K562 (cell line): ENCODE results near the gene SH3PXD2B. TPM values are rescaled to one million over a fixed set of nuclear protein-coding genes. Genes with fewer than 3 reads are reported as not detected.

Experiments
- ATAC-seq: fragments of 200-7000 bp; cut with Tn5 transposase; 3 replicates; pipeline ENCODE4 v1.9.1; 2020; ENCODE audit warnings: moderate library complexity
- BruUV-seq: library from RNA; stranded (reverse); fragments of 400-500 nt; replicated peaks from 2 replicates; lab custom pipeline; 2021; lab: Mats Ljungman, UMichigan
- CTCF ChIA-PET: fragments of 300-600 bp; formaldehyde crosslinking; extraction: SDS; loops from one replicate; lab custom pipeline; 2021; ENCODE audit warnings: low intra/inter-chr PET ratio; lab: Yijun Ruan, JAX
- POLR2A ChIA-PET: fragments of 300-600, 350-650 bp; sonication (Branson Sonifier 250); formaldehyde crosslinking; extraction: SDS; loops from one replicate; lab custom pipeline; 2021; ENCODE audit warnings: antibody characterized with exemption, inconsistent platforms; lab: Yijun Ruan, JAX
- DNase-seq, 4 experiments: peaks; one replicate each; pipeline versions ENCODE4 v3.0.0 to v3.0.0-alpha.2; 2011 to 2018; ENCODE audit warnings: low spot score in 3 of 4, mixed read lengths in 3 of 4; ENCODE audit errors: extremely low read depth in 1 of 4
- FAIRE-seq: peaks from 2 replicates; lab custom pipeline; 2011; peaks lifted over from hg19 to GRCh38; lab: Jason Lieb, UNC
- H2AFZ ChIP-seq: 2 replicates; pipeline ENCODE4 v1.6.0; 2011; ENCODE audit warnings: low read depth, low read length, control low read depth, inconsistent platforms
- H3K27ac ChIP-seq: fragments of 200-600 bp; 3 replicates; pipeline ENCODE4 v1.8.0; 2011; ENCODE audit warnings: low read depth, mild to moderate bottlenecking, control low read depth, inconsistent platforms, low read length, moderate library complexity, mixed read lengths; ENCODE audit errors: extremely low read depth
- H3K27me3 ChIP-seq, 2 experiments: fragments of 300-600 bp in 1 of 2; 2 replicates in 1 of 2; 3 replicates in 1 of 2; pipeline versions ENCODE4 v1.6.0 to v1.8.0; 2011; ENCODE audit warnings: inconsistent platforms in 2 of 2, low read length in 2 of 2, mild to moderate bottlenecking in 1 of 2, mixed read lengths in 1 of 2, moderate library complexity in 1 of 2; ENCODE audit not compliant: control insufficient read depth in 2 of 2, insufficient read depth in 2 of 2
- H3K36me3 ChIP-seq: fragments of 300-600 bp; 3 replicates; pipeline ENCODE4 v1.8.0; 2011; ENCODE audit warnings: mild to moderate bottlenecking, low read length, inconsistent platforms; ENCODE audit not compliant: control insufficient read depth, insufficient read depth
- H3K4me1 ChIP-seq, 2 experiments: fragments of 200-600 bp in 1 of 2; replicated peaks in 1 of 2; 2 replicates in 1 of 2; 3 replicates in 1 of 2; pipeline versions ENCODE4 v1.5.1 to v1.8.0; 2011; ENCODE audit warnings: inconsistent platforms in 2 of 2, low read length in 2 of 2, mild to moderate bottlenecking in 1 of 2, mixed read lengths in 1 of 2, moderate library complexity in 1 of 2; ENCODE audit not compliant: control insufficient read depth in 2 of 2, insufficient read depth in 2 of 2
- H3K4me2 ChIP-seq: 2 replicates; pipeline ENCODE4 v1.6.1; 2011; ENCODE audit warnings: low read length, control low read depth, inconsistent platforms, mixed read lengths; ENCODE audit not compliant: insufficient read depth
- H3K4me3 ChIP-seq: fragments of 200-600 bp; sonication (generic), shearing (Covaris generic); 2 replicates; pipeline ENCODE4 v1.5.1; 2016; ENCODE audit warnings: control low read depth, inconsistent platforms
- H3K79me2 ChIP-seq: fragments of 200-600 bp; 3 replicates; pipeline ENCODE4 v1.8.0; 2011; ENCODE audit warnings: low read length, inconsistent platforms; ENCODE audit not compliant: control insufficient read depth, insufficient read depth
- H3K9ac ChIP-seq, 2 experiments: 2 replicates each; pipeline versions ENCODE4 v1.6.0 to v1.6.1; 2011; ENCODE audit warnings: low read depth in 2 of 2, low read length in 2 of 2, control low read depth in 1 of 2, inconsistent platforms in 1 of 2, mild to moderate bottlenecking in 1 of 2, mixed read lengths in 1 of 2; ENCODE audit not compliant: insufficient read depth in 1 of 2
- H3K9me1 ChIP-seq: one replicate; pipeline ENCODE4 v1.6.0; 2011; ENCODE audit warnings: inconsistent platforms, mild to moderate bottlenecking, low read length, moderate library complexity; ENCODE audit not compliant: control insufficient read depth, insufficient read depth
- H3K9me3 ChIP-seq: replicated peaks from 2 replicates; pipeline ENCODE4 v1.5.1; 2011; ENCODE audit warnings: low read depth, low read length, inconsistent platforms; ENCODE audit not compliant: control insufficient read depth, insufficient read depth
- H4K20me1 ChIP-seq: replicated peaks from 2 replicates; pipeline ENCODE4 v1.6.1; 2011; ENCODE audit warnings: low read length, inconsistent platforms, mixed read lengths; ENCODE audit not compliant: control insufficient read depth, insufficient read depth
- CBFB ChIP-seq: sonication (generic); formaldehyde crosslinking; IDR thresholded peaks from 2 replicates; pipeline ENCODE4 v1.4.0; 2020; ENCODE audit warnings: mild to moderate bottlenecking, missing genetic modification reagents
- CBX5 ChIP-seq: IDR thresholded peaks from 2 replicates; pipeline ENCODE4 v1.6.1; 2014; ENCODE audit warnings: low read depth, borderline replicate concordance
- CREM ChIP-seq: IDR thresholded peaks from 2 replicates; pipeline ENCODE4 v1.6.1; 2014; ENCODE audit warnings: antibody characterized with exemption, low read depth
- PHB2 ChIP-seq: fragments of 450-650 bp; IDR thresholded peaks from 2 replicates; pipeline ENCODE4 v1.6.1; 2017; ENCODE audit warnings: low read depth
- SMARCB1 ChIP-seq: IDR thresholded peaks from 2 replicates; pipeline ENCODE4 v1.6.1; 2011; ENCODE audit warnings: improper control_type of control experiment, low read depth; ENCODE audit not compliant: insufficient read length
- ZBED1 ChIP-seq: IDR thresholded peaks from 2 replicates; pipeline ENCODE4 v1.6.1; 2014
- ZNF143 ChIP-seq: sonication (generic); formaldehyde crosslinking; IDR thresholded peaks from 2 replicates; pipeline ENCODE4 v1.9.0; 2022; ENCODE audit warnings: mild to moderate bottlenecking, missing genetic modification reagents
- ZNF24 ChIP-seq: fragments of 450-650 bp; IDR thresholded peaks from 2 replicates; pipeline ENCODE4 v1.6.1; 2016
- ZNF780A ChIP-seq: fragments of 250-450 bp; sonication (Bioruptor Pico); IDR thresholded peaks from 2 replicates; pipeline ENCODE4 v1.5.0; 2021; ENCODE audit warnings: mild to moderate bottlenecking
- WGBS: fragments of 100-300 bp; shearing (Covaris generic); methylation state at CpG from one replicate; pipeline ENCODE4 v1.1.6; 2016; ENCODE audit warnings: low coverage, mixed read lengths; ENCODE audit not compliant: insufficient coverage; ENCODE audit errors: missing lambda C conversion rate; 5-methylcytosine and 5-hydroxymethylcytosine counted together
- in situ Hi-C: fragments of 300-500 bp; cut with MboI; formaldehyde crosslinking; loops from 4 replicates; pipeline ENCODE4 v1.15.0; 2018; ENCODE audit warnings: inconsistent platforms, mixed read lengths
- intact Hi-C: fragments of 100-400 bp; cut with micrococcal nuclease; formaldehyde crosslinking; loops from 2 replicates; pipeline ENCODE4 v1.14.2; 2022
- polyA plus RNA-seq, 8 experiments: library from polyadenylated mRNA; depleted of rRNA in 4 of 8; stranded (reverse) in 5 of 8; unstranded in 3 of 8; fragments of >200 nt; fragmentation: Nextera tagmentation in 2 of 8; fragmentation: Illumina TruSeq in 1 of 8; extraction: Ambion mirVana in 2 of 8; extraction: Trizol in 1 of 8; gene quantifications; 2 replicates each; pipeline versions ENCODE4 v1.2.1 to v1.2.3, GENCODE V29; 2011 to 2014; ENCODE audit warnings: inconsistent platforms in 1 of 8, missing spikeins in 1 of 8
- total RNA-seq, 7 experiments: library from RNA; depleted of rRNA in 6 of 7; stranded (reverse); fragments of >200 nt in 6 of 7; fragmentation: Illumina TruSeq in 2 of 7; extraction: Trizol in 2 of 7; gene quantifications; 2 replicates each; pipeline versions ENCODE4 v1.2.1 to v1.2.3, GENCODE V29; 2011 to 2021; ENCODE audit warnings: low replicate concordance in 1 of 7
- TF ChIP-seq, protein P1 (sequence below): sonication (generic); formaldehyde crosslinking; IDR thresholded peaks from 2 replicates; pipeline ENCODE4 v1.8.1; 2023; ENCODE audit warnings: missing genetic modification reagents, mild to moderate bottlenecking, borderline replicate concordance
- TF ChIP-seq, protein P2 (sequence below): fragments of 250-450 bp; sonication (Bioruptor Pico); IDR thresholded peaks from 2 replicates; pipeline ENCODE4 v1.5.0; 2022; ENCODE audit warnings: mild to moderate bottlenecking
- TF ChIP-seq, protein P3 (sequence below): sonication (generic); formaldehyde crosslinking; IDR thresholded peaks from 2 replicates; pipeline ENCODE4 v1.8.1; 2023; ENCODE audit warnings: mild to moderate bottlenecking, missing genetic modification reagents, moderate library complexity
- TF ChIP-seq, protein P4 (sequence below): sonication (generic); formaldehyde crosslinking; IDR thresholded peaks from 2 replicates; pipeline ENCODE4 v1.5.0; 2020; ENCODE audit warnings: missing genetic modification reagents

The SH3PXD2B gene
- total and polyA plus RNA-seq, 9 of the 15 experiments (the other 6 are each of a cell fraction or from before 2014, with no cell fraction given): 0.04 to 0.66 (median 0.19) TPM

DNA sequence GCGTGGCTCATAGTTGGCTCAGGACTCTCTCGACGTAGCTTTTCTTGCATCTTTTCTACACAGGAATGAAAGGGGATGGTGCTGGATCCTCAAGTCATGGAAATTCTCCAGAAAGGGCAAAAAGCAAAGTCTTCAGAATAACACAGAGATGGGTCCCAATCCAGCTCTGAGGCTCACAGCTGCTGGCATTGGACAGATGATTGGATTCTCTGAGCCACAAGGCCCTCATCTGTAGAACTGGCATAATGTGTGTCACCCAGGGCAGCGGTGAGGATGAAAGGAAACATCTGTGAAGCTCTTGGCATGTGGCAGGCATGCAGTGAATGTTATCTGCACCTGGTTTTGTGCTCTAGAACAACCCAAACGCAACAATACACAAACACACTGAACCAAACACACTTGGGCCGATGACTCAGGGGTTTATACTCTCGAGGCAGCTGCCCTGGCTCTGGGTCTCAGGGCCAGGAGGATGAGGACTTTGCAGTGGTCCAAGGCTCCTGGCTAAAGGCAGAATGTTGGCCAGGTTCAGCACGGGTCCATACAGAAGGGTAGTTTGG is 106.8 kb downstream of the SH3PXD2B start:
- H3K9me1 ChIP-seq: no peaks in the 10 kb centered on the region
- H3K9me3 ChIP-seq: no peaks in the 10 kb centered on the region
- FAIRE-seq (no peak), ATAC-seq (no peak), DNase-seq (no peak)
- H3K9ac ChIP-seq: no peak overlapping the region
- WGBS: 2% methylated on average over 8 of the region's 8 CpGs
- no peak overlapping the region for H3K4me2 ChIP-seq
- intact Hi-C loops (no loop called here), in situ Hi-C loops (no loop called here)
- CTCF ChIA-PET: interaction anchor here (0.6 kb wide), 1 partner anchor 1132 kb away, joined by 3 read pairs; no protein-coding TSS in a partner anchor
- no peak overlapping the region for H3K4me3 ChIP-seq
- no peaks in the 10 kb centered on the region for H3K36me3 ChIP-seq
- POLR2A ChIA-PET: no interaction called here
- H3K27me3 ChIP-seq: peaks cover 28 to 52% of the 10 kb centered on the region in 2 experiments; a peak in 4 of 5 replicates
- no peaks in the 10 kb centered on the region for H3K79me2 ChIP-seq
- H4K20me1 ChIP-seq: no peaks in the 10 kb centered on the region
- no peak overlapping the region for H3K27ac ChIP-seq
- no TSS peak for BruUV-seq
- no peak overlapping the region for H2AFZ ChIP-seq
- no peaks in the 10 kb centered on the region for H3K4me1 ChIP-seq
- TF ChIP-seq CBX5 (no peak), CBFB (CRISPR knock-in tag) (no peak), SMARCB1 (no peak), ZBED1 (no peak), ZNF143 (no peak), ZNF24 (no peak), PHB2 (no peak), ZNF780A (CRISPR knock-in tag) (no peak), CREM (no peak)
- TF ChIP-seq, protein P1, sequence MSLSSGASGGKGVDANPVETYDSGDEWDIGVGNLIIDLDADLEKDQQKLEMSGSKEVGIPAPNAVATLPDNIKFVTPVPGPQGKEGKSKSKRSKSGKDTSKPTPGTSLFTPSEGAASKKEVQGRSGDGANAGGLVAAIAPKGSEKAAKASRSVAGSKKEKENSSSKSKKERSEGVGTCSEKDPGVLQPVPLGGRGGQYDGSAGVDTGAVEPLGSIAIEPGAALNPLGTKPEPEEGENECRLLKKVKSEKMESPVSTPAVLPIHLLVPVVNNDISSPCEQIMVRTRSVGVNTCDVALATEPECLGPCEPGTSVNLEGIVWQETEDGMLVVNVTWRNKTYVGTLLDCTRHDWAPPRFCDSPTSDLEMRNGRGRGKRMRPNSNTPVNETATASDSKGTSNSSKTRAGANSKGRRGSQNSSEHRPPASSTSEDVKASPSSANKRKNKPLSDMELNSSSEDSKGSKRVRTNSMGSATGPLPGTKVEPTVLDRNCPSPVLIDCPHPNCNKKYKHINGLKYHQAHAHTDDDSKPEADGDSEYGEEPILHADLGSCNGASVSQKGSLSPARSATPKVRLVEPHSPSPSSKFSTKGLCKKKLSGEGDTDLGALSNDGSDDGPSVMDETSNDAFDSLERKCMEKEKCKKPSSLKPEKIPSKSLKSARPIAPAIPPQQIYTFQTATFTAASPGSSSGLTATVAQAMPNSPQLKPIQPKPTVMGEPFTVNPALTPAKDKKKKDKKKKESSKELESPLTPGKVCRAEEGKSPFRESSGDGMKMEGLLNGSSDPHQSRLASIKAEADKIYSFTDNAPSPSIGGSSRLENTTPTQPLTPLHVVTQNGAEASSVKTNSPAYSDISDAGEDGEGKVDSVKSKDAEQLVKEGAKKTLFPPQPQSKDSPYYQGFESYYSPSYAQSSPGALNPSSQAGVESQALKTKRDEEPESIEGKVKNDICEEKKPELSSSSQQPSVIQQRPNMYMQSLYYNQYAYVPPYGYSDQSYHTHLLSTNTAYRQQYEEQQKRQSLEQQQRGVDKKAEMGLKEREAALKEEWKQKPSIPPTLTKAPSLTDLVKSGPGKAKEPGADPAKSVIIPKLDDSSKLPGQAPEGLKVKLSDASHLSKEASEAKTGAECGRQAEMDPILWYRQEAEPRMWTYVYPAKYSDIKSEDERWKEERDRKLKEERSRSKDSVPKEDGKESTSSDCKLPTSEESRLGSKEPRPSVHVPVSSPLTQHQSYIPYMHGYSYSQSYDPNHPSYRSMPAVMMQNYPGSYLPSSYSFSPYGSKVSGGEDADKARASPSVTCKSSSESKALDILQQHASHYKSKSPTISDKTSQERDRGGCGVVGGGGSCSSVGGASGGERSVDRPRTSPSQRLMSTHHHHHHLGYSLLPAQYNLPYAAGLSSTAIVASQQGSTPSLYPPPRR (CRISPR knock-in tag): no peak
- TF ChIP-seq, protein P2, sequence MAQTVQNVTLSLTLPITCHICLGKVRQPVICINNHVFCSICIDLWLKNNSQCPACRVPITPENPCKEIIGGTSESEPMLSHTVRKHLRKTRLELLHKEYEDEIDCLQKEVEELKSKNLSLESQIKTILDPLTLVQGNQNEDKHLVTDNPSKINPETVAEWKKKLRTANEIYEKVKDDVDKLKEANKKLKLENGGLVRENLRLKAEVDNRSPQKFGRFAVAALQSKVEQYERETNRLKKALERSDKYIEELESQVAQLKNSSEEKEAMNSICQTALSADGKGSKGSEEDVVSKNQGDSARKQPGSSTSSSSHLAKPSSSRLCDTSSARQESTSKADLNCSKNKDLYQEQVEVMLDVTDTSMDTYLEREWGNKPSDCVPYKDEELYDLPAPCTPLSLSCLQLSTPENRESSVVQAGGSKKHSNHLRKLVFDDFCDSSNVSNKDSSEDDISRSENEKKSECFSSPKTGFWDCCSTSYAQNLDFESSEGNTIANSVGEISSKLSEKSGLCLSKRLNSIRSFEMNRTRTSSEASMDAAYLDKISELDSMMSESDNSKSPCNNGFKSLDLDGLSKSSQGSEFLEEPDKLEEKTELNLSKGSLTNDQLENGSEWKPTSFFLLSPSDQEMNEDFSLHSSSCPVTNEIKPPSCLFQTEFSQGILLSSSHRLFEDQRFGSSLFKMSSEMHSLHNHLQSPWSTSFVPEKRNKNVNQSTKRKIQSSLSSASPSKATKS: no peak
- TF ChIP-seq, protein P3, sequence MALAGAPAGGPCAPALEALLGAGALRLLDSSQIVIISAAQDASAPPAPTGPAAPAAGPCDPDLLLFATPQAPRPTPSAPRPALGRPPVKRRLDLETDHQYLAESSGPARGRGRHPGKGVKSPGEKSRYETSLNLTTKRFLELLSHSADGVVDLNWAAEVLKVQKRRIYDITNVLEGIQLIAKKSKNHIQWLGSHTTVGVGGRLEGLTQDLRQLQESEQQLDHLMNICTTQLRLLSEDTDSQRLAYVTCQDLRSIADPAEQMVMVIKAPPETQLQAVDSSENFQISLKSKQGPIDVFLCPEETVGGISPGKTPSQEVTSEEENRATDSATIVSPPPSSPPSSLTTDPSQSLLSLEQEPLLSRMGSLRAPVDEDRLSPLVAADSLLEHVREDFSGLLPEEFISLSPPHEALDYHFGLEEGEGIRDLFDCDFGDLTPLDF: no peak
- TF ChIP-seq, protein P4, sequence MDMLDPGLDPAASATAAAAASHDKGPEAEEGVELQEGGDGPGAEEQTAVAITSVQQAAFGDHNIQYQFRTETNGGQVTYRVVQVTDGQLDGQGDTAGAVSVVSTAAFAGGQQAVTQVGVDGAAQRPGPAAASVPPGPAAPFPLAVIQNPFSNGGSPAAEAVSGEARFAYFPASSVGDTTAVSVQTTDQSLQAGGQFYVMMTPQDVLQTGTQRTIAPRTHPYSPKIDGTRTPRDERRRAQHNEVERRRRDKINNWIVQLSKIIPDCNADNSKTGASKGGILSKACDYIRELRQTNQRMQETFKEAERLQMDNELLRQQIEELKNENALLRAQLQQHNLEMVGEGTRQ (CRISPR knock-in tag): no peak
